Endothelial cell of umbilical vein (primary cell): Measurements from ENCODE around the gene SLC35G4. TPM values are rescaled to one million over a fixed set of nuclear protein-coding genes. Genes with fewer than 3 reads are reported as not detected.

Source experiments
- BruUV-seq: library from RNA; stranded (reverse); fragments of 400-500 nt; replicated peaks from 2 replicates; lab custom pipeline; 2021; lab: Mats Ljungman, UMichigan
- CTCF ChIA-PET: fragments of 300-600, 350-600 bp; sonication (Branson Sonifier 250); formaldehyde crosslinking; loops from one replicate; lab custom pipeline; 2021; ENCODE audit warnings: antibody characterized with exemption, inconsistent platforms; lab: Charles Lee
- POLR2A ChIA-PET: fragments of 300-600, 350-600 bp; sonication (Branson Sonifier 250); formaldehyde crosslinking; loops from one replicate; lab custom pipeline; 2021; ENCODE audit warnings: antibody characterized with exemption, inconsistent platforms; lab: Charles Lee
- DNase-seq: peaks from one replicate; pipeline ENCODE4 v3.0.0-alpha.2; 2011; ENCODE audit warnings: low read depth, low spot score
- FAIRE-seq: peaks from 2 replicates; lab custom pipeline; 2011; peaks lifted over from hg19 to GRCh38; lab: Jason Lieb, UNC
- H2AFZ ChIP-seq: 2 replicates; pipeline ENCODE4 v1.6.0; 2012; ENCODE audit warnings: low read depth, low read length, control low read depth, inconsistent platforms
- H3K27ac ChIP-seq: 2 replicates; pipeline ENCODE4 v1.5.1; 2011; ENCODE audit warnings: low read depth, mild to moderate bottlenecking, control low read depth, low read length, moderate library complexity; ENCODE audit not compliant: insufficient read depth
- H3K27me3 ChIP-seq, 2 experiments: 2 replicates each; pipeline versions ENCODE4 v1.6.0 to v1.6.1; 2011; ENCODE audit warnings: low read length in 2 of 2, mixed read lengths in 1 of 2; ENCODE audit not compliant: control insufficient read depth in 2 of 2, insufficient read depth in 2 of 2
- H3K36me3 ChIP-seq, 2 experiments: 2 replicates in 1 of 2; 3 replicates in 1 of 2; pipeline ENCODE4 v1.5.1; 2011; ENCODE audit warnings: low read length in 2 of 2, mild to moderate bottlenecking in 1 of 2, moderate library complexity in 1 of 2; ENCODE audit not compliant: control insufficient read depth in 2 of 2, insufficient read depth in 2 of 2; ENCODE audit errors: extremely low read depth in 1 of 2
- H3K4me1 ChIP-seq: 3 replicates; pipeline ENCODE4 v1.5.1; 2011; ENCODE audit warnings: mild to moderate bottlenecking, low read length; ENCODE audit not compliant: control insufficient read depth, insufficient read depth; ENCODE audit errors: extremely low read depth
- H3K4me2 ChIP-seq: 2 replicates; pipeline ENCODE4 v1.6.1; 2011; ENCODE audit warnings: low read length, control low read depth, mixed read lengths; ENCODE audit not compliant: insufficient read depth
- H3K4me3 ChIP-seq, 3 experiments: fragments of 200-600 bp in 1 of 3; sonication (generic), shearing (Covaris generic) in 1 of 3; replicated peaks in 1 of 3; 2 replicates each; pipeline ENCODE4 v1.5.1; 2011 to 2016; ENCODE audit warnings: control low read depth in 3 of 3, low read length in 3 of 3, mild to moderate bottlenecking in 2 of 3, inconsistent platforms in 1 of 3, low read depth in 1 of 3, moderate library complexity in 1 of 3; ENCODE audit not compliant: insufficient read depth in 1 of 3
- H3K79me2 ChIP-seq: 2 replicates; pipeline ENCODE4 v1.6.0; 2012; ENCODE audit warnings: low read length, inconsistent platforms; ENCODE audit not compliant: control insufficient read depth, insufficient read depth
- H3K9ac ChIP-seq: replicated peaks from 2 replicates; pipeline ENCODE3; 2011; ENCODE audit warnings: low read length, control low read depth; ENCODE audit not compliant: insufficient read depth; ENCODE audit errors: extremely low read depth
- H3K9me1 ChIP-seq: replicated peaks from 3 replicates; pipeline ENCODE4 v1.6.0; 2011; ENCODE audit warnings: mild to moderate bottlenecking, low read length; ENCODE audit not compliant: control insufficient read depth, insufficient read depth; ENCODE audit errors: extremely low read depth
- H3K9me3 ChIP-seq: replicated peaks from 2 replicates; pipeline ENCODE4 v1.5.1; 2012; ENCODE audit warnings: low read length, inconsistent platforms; ENCODE audit not compliant: control insufficient read depth, insufficient read depth
- H4K20me1 ChIP-seq: replicated peaks from 2 replicates; pipeline ENCODE3; 2011; ENCODE audit warnings: mild to moderate bottlenecking, low read length; ENCODE audit not compliant: control insufficient read depth, insufficient read depth; ENCODE audit errors: extremely low read depth
- FOS ChIP-seq: IDR thresholded peaks from 2 replicates; pipeline ENCODE4 v1.6.1; 2011; ENCODE audit warnings: mild to moderate bottlenecking, low read length, moderate library complexity, borderline replicate concordance; ENCODE audit not compliant: insufficient read depth
- JUN ChIP-seq: IDR thresholded peaks from 2 replicates; pipeline ENCODE4 v1.6.1; 2011; ENCODE audit warnings: borderline replicate concordance, low read depth; ENCODE audit not compliant: insufficient read length, insufficient read depth
- MAX ChIP-seq: IDR thresholded peaks from 2 replicates; pipeline ENCODE4 v1.6.1; 2011; ENCODE audit not compliant: insufficient read depth, insufficient read length
- dilution Hi-C: fragments of 300-500 bp; cut with MboI; formaldehyde crosslinking; loops from one replicate; pipeline ENCODE4 v1.15.0; 2019; ENCODE audit warnings: low sequenced_read_pairs; ENCODE audit not compliant: extremely low pct_ligation_motif_present
- intact Hi-C: fragments of 100-400 bp; cut with micrococcal nuclease; formaldehyde crosslinking; loops from one replicate; pipeline ENCODE4 v1.10.0; 2022
- polyA plus RNA-seq, 4 experiments: library from polyadenylated mRNA; depleted of rRNA in 3 of 4; stranded (reverse) in 3 of 4; unstranded in 1 of 4; fragments of >200 nt; gene quantifications; 2 replicates each; pipeline versions ENCODE4 v1.2.1 to v1.2.3, GENCODE V29; 2011 to 2012; ENCODE audit warnings: missing spikeins in 1 of 4
- total RNA-seq: library from RNA; stranded (reverse); gene quantifications from 2 replicates; pipeline ENCODE4 v1.2.3, GENCODE V29; 2021

Gene SLC35G4
- total and polyA plus RNA-seq, 2 donors (not counting 3 experiments of a cell fraction or from before 2014, with no cell fraction given), result not detected

GRCh38 chr18:11578799-11579198 lies 30.6 kb upstream of the SLC35G4 start:
- H3K27me3 ChIP-seq, result peaks cover 0 to 8% of the 10 kb centered on the region in 2 experiments
- H3K9ac ChIP-seq, result no peak overlapping the region
- no peaks in the 10 kb centered on the region for H3K9me1 ChIP-seq
- dilution Hi-C loops, result no loop called here
- no peak overlapping the region for H2AFZ ChIP-seq
- H3K9me3 ChIP-seq, result no peaks in the 10 kb centered on the region
- TF ChIP-seq JUN, result no peak
- no peak for TF ChIP-seq FOS
- no peak overlapping the region for H3K4me3 ChIP-seq
- H4K20me1 ChIP-seq, result no peaks in the 10 kb centered on the region
- CTCF ChIA-PET, result no interaction called here
- no TSS peak for BruUV-seq
- FAIRE-seq (no peak), DNase-seq (no peak)
- H3K27ac ChIP-seq, result no peak overlapping the region
- POLR2A ChIA-PET, result interaction anchor here (0.7 kb wide), 1 partner anchor 680 kb away, joined by 6 read pairs; no protein-coding TSS in a partner anchor
- no peaks in the 10 kb centered on the region for H3K36me3 ChIP-seq
- no peak overlapping the region for H3K4me2 ChIP-seq
- H3K79me2 ChIP-seq, result no peaks in the 10 kb centered on the region
- no peaks in the 10 kb centered on the region for H3K4me1 ChIP-seq
- intact Hi-C loops, result no loop called here

GRCh38 chr18:11579916-11580315 lies 29.5 kb upstream of the SLC35G4 start:
- Histone ChIP-seq H3K4me3 (no peak overlapping the region), H3K27me3 (peaks cover 0 to 5% of the 10 kb centered on the region in 2 experiments), H3K9ac (no peak overlapping the region), H3K9me3 (no peaks in the 10 kb centered on the region), H4K20me1 (no peaks in the 10 kb centered on the region), H3K79me2 (no peaks in the 10 kb centered on the region), H3K4me1 (no peaks in the 10 kb centered on the region), H3K27ac (no peak overlapping the region), H2AFZ (no peak overlapping the region), H3K9me1 (no peaks in the 10 kb centered on the region), H3K36me3 (no peaks in the 10 kb centered on the region), H3K4me2 (no peak overlapping the region)
- no peak for DNase-seq
- ChIA-PET POLR2A (no interaction called here), CTCF (interaction anchor here (0.9 kb wide), 1 partner anchor 26 kb away, joined by 5 read pairs; no protein-coding TSS in a partner anchor)
- FAIRE-seq, result no peak
- dilution Hi-C loops (no loop called here), intact Hi-C loops (no loop called here)
- no peak for TF ChIP-seq MAX
- no TSS peak for BruUV-seq
